Heart right ventricle (tissue), 16 donors: ENCODE data around the gene RAP1GAP2. TPM values are rescaled to one million over a fixed set of nuclear protein-coding genes. Genes with fewer than 3 reads are reported as not detected.

ENCODE experiments used
- ATAC-seq, 8 donors: fragments of 200-7000 bp; cut with Tn5 transposase; one replicate each; pipeline ENCODE4 v1.9.1; 2020; ENCODE audit warnings: mild to moderate bottlenecking in 8 of 8, moderate library complexity in 8 of 8, moderate number of reproducible peaks in 1 of 8
- DNase-seq, 2 donors: peaks; one replicate each; pipeline ENCODE4 v3.0.0-alpha.2; 2020
- H3K27ac ChIP-seq, 10 donors: fragments of 200-600 bp; sonication (generic) in 2 of 10; one replicate each; pipeline versions ENCODE4 v1.5.0 to v1.8.0; 2020 to 2022; ENCODE audit warnings: mild to moderate bottlenecking in 3 of 10
- H3K27me3 ChIP-seq, 7 donors: fragments of 200-600 bp; one replicate each; pipeline ENCODE4 v1.8.0; 2021 to 2022; ENCODE audit warnings: mild to moderate bottlenecking in 2 of 7
- H3K36me3 ChIP-seq, 9 donors: fragments of 200-600 bp; sonication (generic) in 1 of 9; one replicate each; pipeline versions ENCODE4 v1.5.0 to v1.8.0; 2020 to 2022; ENCODE audit warnings: mild to moderate bottlenecking in 2 of 9
- H3K4me1 ChIP-seq, 9 donors: fragments of 200-600 bp; sonication (generic) in 1 of 9; one replicate each; pipeline versions ENCODE4 v1.5.0 to v1.8.0; 2020 to 2022; ENCODE audit warnings: mild to moderate bottlenecking in 4 of 9
- H3K4me3 ChIP-seq, 10 donors: fragments of 200-600 bp; sonication (generic) in 2 of 10; one replicate each; pipeline versions ENCODE4 v1.5.0 to v1.8.0; 2020 to 2022; ENCODE audit warnings: mild to moderate bottlenecking in 7 of 10, moderate library complexity in 2 of 10
- H3K9me3 ChIP-seq, 11 donors: fragments of 200-600 bp in 10 of 11; sonication (generic) in 2 of 11; one replicate each; pipeline versions ENCODE4 v1.5.0 to v1.8.0; 2013 to 2022; ENCODE audit warnings: mild to moderate bottlenecking in 2 of 11, control low read depth in 1 of 11, moderate library complexity in 1 of 11
- WGBS, 2 donors: extraction: QIAGEN DNeasy Blood & Tissue Kit; methylation state at CpG; one replicate each; pipeline ENCODE4 v1.1.7; 2013; ENCODE audit warnings: inconsistent platforms in 1 of 2; 5-methylcytosine and 5-hydroxymethylcytosine counted together
- intact Hi-C, 10 donors: fragments of 100-400 bp; cut with DNase I; formaldehyde crosslinking; loops; one replicate each; pipeline versions ENCODE4 v1.11.1 to v1.14.2; 2022
- polyA plus RNA-seq, 2 donors: library from polyadenylated mRNA; stranded (reverse); fragments of 200-250 nt; gene quantifications; one replicate each; pipeline ENCODE4 v1.2.3, GENCODE V29; 2013
- total RNA-seq, 10 donors: library from RNA; stranded (reverse); fragmentation: NEBNext Ultra II Directional in 3 of 10; extraction: Animal tissue kit (Norgen Biotek cat#: 25700) in 3 of 10; gene quantifications; one replicate each; pipeline versions ENCODE4 v1.2.1 to v1.2.4, GENCODE V29; 2021 to 2023
- TF ChIP-seq, protein P1 (sequence below), 9 donors: fragments of 200-600 bp; sonication (generic) in 2 of 9; IDR thresholded peaks; one replicate each; pipeline versions ENCODE4 v1.5.0 to v1.8.0; 2021 to 2022; ENCODE audit warnings: antibody characterized with exemption in 9 of 9, mild to moderate bottlenecking in 5 of 9, moderate library complexity in 1 of 9
- donor health status: Arrhythmogenic right ventricular cardiomyopathy.
- donor health status: ischemic (EF 13 %, LVEDD 7.1; RV severe dilation, severe dysfunction).
- donor health status: healthy with polysubstance abuse.
- donor health status: DM: no; HTN: yes; CAD: no.
- donor health status: DM: no; HTN: no; CAD: no.
- donor health status: ischemic (EF 25% LVEDD 6.9; RV normal size, moderate dysfunction).
- donor health status: ischemic (EF 25% LVEDD 5.7; RV mildly dilated, moderate dysfunction).
- donor health status: healthy.
- donor health status: DM: yes; HTN: yes; CAD: no.
- donor health status: Ischemic cardiomyopathy.
- donor health status: ischemic (EF 35%, LVEDD 5.7; RV mildly dilated, moderate dysfunction).
- donor health status: nonischemic (EF 11% LVEDD 7.7; RV severe dilation, severe dysfunction).
- donor health status: DM: yes; HTN: yes; CAD: no.
- donor health status: PGD.
- donor health status: ischemic (EF 29% LVEDD 5.4; RV normal size, mild dysfunction).
- donor health status: nonischemic (EF 23%, LVEDD 6.1; RV moderate dilation, normal function).

The RAP1GAP2 gene
- total and polyA plus RNA-seq, 12 donors, result 9.5 to 51.3 (median 34.6) TPM

DNA sequence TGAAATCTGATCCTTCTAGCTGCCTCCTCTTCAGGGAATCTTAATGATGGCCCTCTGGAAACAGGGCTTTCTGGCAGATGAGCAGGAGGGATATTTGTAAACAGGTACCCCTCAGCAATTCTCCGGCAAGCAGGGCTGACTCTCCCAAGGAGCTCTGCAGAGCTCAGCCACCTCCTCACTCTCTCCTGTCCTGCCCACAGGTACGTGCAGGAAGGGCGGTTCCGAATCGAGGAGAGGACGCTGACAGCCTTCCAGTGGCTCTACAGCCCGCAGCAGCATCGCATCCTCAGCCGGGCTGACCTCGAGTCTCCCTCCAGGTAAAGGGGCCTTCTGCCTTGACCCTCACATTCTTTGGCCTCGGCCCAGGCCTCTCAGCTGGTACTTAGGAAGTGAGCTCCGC is 26.1 kb upstream of the RAP1GAP2 start:
- Histone ChIP-seq H3K27ac (no peak overlapping the region), H3K4me3 (no peak overlapping the region), H3K36me3 (no peaks in the 10 kb centered on the region), H3K4me1 (no peaks in the 10 kb centered on the region), H3K9me3 (no peaks in the 10 kb centered on the region), H3K27me3 (peaks cover 0 to 61% (median 29%) of the 10 kb centered on the region in 7 donors)
- TF ChIP-seq, protein P1, sequence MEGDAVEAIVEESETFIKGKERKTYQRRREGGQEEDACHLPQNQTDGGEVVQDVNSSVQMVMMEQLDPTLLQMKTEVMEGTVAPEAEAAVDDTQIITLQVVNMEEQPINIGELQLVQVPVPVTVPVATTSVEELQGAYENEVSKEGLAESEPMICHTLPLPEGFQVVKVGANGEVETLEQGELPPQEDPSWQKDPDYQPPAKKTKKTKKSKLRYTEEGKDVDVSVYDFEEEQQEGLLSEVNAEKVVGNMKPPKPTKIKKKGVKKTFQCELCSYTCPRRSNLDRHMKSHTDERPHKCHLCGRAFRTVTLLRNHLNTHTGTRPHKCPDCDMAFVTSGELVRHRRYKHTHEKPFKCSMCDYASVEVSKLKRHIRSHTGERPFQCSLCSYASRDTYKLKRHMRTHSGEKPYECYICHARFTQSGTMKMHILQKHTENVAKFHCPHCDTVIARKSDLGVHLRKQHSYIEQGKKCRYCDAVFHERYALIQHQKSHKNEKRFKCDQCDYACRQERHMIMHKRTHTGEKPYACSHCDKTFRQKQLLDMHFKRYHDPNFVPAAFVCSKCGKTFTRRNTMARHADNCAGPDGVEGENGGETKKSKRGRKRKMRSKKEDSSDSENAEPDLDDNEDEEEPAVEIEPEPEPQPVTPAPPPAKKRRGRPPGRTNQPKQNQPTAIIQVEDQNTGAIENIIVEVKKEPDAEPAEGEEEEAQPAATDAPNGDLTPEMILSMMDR (IDR thresholded peaks at IDR 0.05), result no peak
- WGBS, 2 donors, result 62 to 67% methylated on average over 12 of the region's 12 CpGs
- intact Hi-C loops, result no loop called here
- ATAC-seq (no peak), DNase-seq (no peak)

DNA sequence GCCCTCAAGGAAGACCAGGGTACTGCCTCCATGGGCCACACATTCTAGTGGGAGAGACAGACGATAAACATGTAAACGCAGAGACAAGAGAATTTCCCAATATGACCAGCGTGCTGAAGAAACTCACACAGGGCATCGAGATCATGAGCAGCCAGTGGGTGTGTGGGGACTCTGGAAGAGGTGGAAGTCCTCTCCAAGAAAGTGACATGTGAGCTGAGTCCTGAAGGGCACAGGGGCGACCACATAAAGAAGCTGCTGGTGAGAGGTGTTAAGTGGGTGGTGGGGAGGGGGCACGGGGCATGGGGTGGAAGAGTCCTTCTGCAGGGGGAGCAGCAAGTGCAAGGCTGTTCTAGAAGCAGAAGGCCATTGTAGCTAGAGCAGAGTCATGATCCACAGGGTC is 21.0 kb upstream of the RAP1GAP2 start:
- TF ChIP-seq, protein P1 (IDR thresholded peaks at IDR 0.05), result no peak
- 67 to 78% methylated on average over 6 of the region's 6 CpGs for WGBS, 2 donors
- DNase-seq (no peak), ATAC-seq (no peak)
- Histone ChIP-seq H3K9me3 (no peaks in the 10 kb centered on the region), H3K4me3 (no peak overlapping the region), H3K4me1 (peaks cover 0 to 8% (median 0%) of the 10 kb centered on the region in 9 donors), H3K27me3 (peaks cover 0 to 76% (median 51%) of the 10 kb centered on the region in 7 donors), H3K27ac (no peak overlapping the region), H3K36me3 (no peaks in the 10 kb centered on the region)
- intact Hi-C loops, result no loop called here

DNA sequence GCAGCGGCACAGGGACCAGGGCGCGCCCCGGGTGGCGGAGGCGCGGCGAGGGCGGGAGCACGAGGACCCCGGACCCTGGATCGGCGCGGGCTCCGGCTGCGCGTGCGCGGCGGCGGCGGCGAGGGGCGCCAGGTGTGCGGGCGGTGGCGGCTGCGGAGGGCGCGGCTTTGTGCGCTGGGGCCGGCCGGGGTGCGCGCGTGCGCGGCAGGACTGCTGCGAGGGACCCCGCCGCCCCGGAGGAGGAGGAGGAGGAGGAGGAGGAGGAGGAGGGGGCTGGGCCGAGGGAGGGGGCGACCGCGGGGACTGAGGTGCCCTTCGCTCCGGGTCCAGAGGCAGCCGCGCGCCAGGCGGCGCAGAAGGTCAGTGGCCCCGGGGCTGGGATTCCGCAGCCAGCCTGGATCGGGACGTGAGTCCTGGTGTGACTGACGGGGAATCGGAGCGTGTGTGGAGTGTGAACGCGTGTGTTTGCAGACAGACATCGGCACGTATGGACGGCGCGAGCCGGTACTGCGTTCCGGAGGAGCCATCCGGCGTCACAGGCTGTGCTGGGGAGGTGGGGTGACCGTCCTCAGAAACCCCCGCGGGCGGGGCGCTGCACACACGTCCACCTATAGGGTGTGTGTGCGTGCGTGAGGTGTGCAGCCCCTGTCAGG is 19.5 kb upstream of the RAP1GAP2 start:
- TF ChIP-seq, protein P1 (IDR thresholded peaks at IDR 0.05), result no peak
- Histone ChIP-seq H3K9me3 (no peaks in the 10 kb centered on the region), H3K4me1 (peaks cover 0 to 8% (median 0%) of the 10 kb centered on the region in 9 donors), H3K4me3 (peak overlapping the region in 7 of 10 donors; percentile 10 to 42 (median 22)), H3K36me3 (no peaks in the 10 kb centered on the region), H3K27ac (no peak overlapping the region), H3K27me3 (peaks cover 0 to 86% (median 51%) of the 10 kb centered on the region in 7 donors)
- no peak for DNase-seq
- intact Hi-C loops, result no loop called here
- WGBS, 2 donors, result 0 to 1% methylated on average over 64 to 80 of the region's 80 CpGs
- ATAC-seq, result peak in 2 of 8 donors; percentile 31 to 41

DNA sequence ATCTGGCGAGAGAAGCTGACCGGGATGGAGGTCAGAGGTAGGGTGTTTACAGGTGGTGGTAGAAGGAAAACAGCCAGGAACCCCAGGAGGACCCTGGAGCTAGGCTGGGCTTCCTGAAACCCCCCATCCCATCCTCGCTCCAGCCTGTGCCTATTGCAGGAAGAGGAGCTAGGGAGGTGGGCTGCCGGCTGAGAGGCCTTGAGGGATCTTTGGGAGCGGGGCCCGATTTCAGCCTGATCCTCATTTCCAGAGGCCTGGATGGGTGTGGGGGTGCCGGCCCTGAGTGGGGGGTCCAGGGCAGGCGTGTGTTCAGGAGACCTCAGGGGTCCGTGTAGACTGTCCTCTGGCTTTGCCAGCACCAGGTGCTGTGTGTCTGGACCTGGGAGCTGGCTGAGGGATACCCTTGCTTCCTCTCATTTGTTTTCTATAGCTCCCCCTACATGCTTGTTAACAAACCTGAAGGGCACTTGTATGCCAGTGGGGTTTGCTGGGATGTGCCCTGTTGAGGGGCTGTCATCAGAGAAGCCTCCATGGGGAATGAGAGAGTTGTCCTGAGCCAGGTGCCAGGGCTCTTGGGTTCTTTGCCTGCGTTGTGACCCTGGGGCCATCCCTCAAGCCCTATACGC is 18.9 kb upstream of the RAP1GAP2 start:
- ATAC-seq (peak in 1 of 8 donors; percentile 6), DNase-seq (no peak)
- WGBS, 2 donors, result 26 to 27% methylated on average over 11 of the region's 11 CpGs
- Histone ChIP-seq H3K4me3 (peak overlapping the region in 2 of 10 donors; percentile 20 to 27), H3K27ac (no peak overlapping the region), H3K27me3 (peaks cover 0 to 80% (median 51%) of the 10 kb centered on the region in 7 donors), H3K9me3 (no peaks in the 10 kb centered on the region), H3K4me1 (peaks cover 0 to 8% (median 0%) of the 10 kb centered on the region in 9 donors), H3K36me3 (no peaks in the 10 kb centered on the region)
- TF ChIP-seq, protein P1 (IDR thresholded peaks at IDR 0.05), result no peak
- intact Hi-C loops, result no loop called here
